Measurements from ENCODE around the gene RAB3B. TPM values are rescaled to one million over a fixed set of nuclear protein-coding genes. Genes with fewer than 3 reads are reported as not detected.

Gene RAB3B
- total and polyA plus RNA-seq, 2 experiments from 2014 or later = 9.7 to 24.7 TPM

GRCh38 chr1:51963592-51964308, 26.8 kb downstream of the RAB3B start:
- Histone ChIP-seq H3K9me2 (replicated peaks; ENCODE audit: insufficient read depth) (no peaks in the 10 kb centered on the region), H3K27me3 (no peaks in the 10 kb centered on the region), H3K36me3 (replicated peaks; ENCODE audit: insufficient read depth, low read depth) (no peaks in the 10 kb centered on the region), H3K4me3 (no peak overlapping the region), H3K4me1 (ENCODE audit: insufficient read depth) (peaks cover 8% of the 10 kb centered on the region), H3K4me2 (no peak overlapping the region), H3K27ac (no peak overlapping the region), H3K79me2 (peaks cover 2% of the 10 kb centered on the region), H3K9me3 (ENCODE audit: low read depth) (no peaks in the 10 kb centered on the region), H2AFZ (no peak overlapping the region), H4K20me1 (ENCODE audit: insufficient read depth, poor library complexity, severe bottlenecking) (no peaks in the 10 kb centered on the region)
- TF ChIP-seq EZH2 (IDR thresholded peaks at IDR 0.05; ENCODE audit: borderline replicate concordance) (no peak), CTCF (IDR thresholded peaks at IDR 0.05; ENCODE audit: poor library complexity) (no peak), EZH2phosphoT487 (IDR thresholded peaks at IDR 0.05; ENCODE audit: low read depth, severe bottlenecking, unreplicated experiment) (no peak)
- 80% methylated on average over 4 of the region's 4 CpGs for WGBS (ENCODE audit: low lambda C conversion rate, missing lambda C conversion rate)
- no peak for DNase-seq (ENCODE audit: low spot score)

GRCh38 chr1:51962486-51963356, 27.8 kb downstream of the RAB3B start:
- Histone ChIP-seq H3K4me3 (no peak overlapping the region), H3K4me1 (ENCODE audit: insufficient read depth) (peaks cover 4% of the 10 kb centered on the region), H3K27ac (no peak overlapping the region), H4K20me1 (ENCODE audit: insufficient read depth, poor library complexity, severe bottlenecking) (no peaks in the 10 kb centered on the region), H3K4me2 (no peak overlapping the region), H3K79me2 (peaks cover 2% of the 10 kb centered on the region), H3K27me3 (no peaks in the 10 kb centered on the region), H3K36me3 (replicated peaks; ENCODE audit: insufficient read depth, low read depth) (no peaks in the 10 kb centered on the region), H3K9me2 (replicated peaks; ENCODE audit: insufficient read depth) (no peaks in the 10 kb centered on the region), H3K9me3 (ENCODE audit: low read depth) (no peaks in the 10 kb centered on the region), H2AFZ (no peak overlapping the region)
- 85% methylated on average over 4 of the region's 4 CpGs for WGBS (ENCODE audit: low lambda C conversion rate, missing lambda C conversion rate)
- no peak for DNase-seq (ENCODE audit: low spot score)
- TF ChIP-seq EZH2 (IDR thresholded peaks at IDR 0.05; ENCODE audit: borderline replicate concordance) = no peak
- no peak for TF ChIP-seq CTCF (IDR thresholded peaks at IDR 0.05; ENCODE audit: poor library complexity)
- no peak for TF ChIP-seq EZH2phosphoT487 (IDR thresholded peaks at IDR 0.05; ENCODE audit: low read depth, severe bottlenecking, unreplicated experiment)

GRCh38 chr1:51961954-51962353, 28.5 kb downstream of the RAB3B start:
- H3K4me2 ChIP-seq = no peak overlapping the region
- no peak overlapping the region for H3K27ac ChIP-seq
- H3K27me3 ChIP-seq = no peaks in the 10 kb centered on the region
- H3K4me3 ChIP-seq = no peak overlapping the region
- H3K4me1 ChIP-seq (ENCODE audit: insufficient read depth) = peaks cover 11% of the 10 kb centered on the region
- no peak overlapping the region for H2AFZ ChIP-seq
- TF ChIP-seq CTCF (IDR thresholded peaks at IDR 0.05; ENCODE audit: poor library complexity) = no peak
- no peak for TF ChIP-seq EZH2phosphoT487 (IDR thresholded peaks at IDR 0.05; ENCODE audit: low read depth, severe bottlenecking, unreplicated experiment)
- TF ChIP-seq EZH2 (IDR thresholded peaks at IDR 0.05; ENCODE audit: borderline replicate concordance) = no peak
- no peaks in the 10 kb centered on the region for H3K9me2 ChIP-seq (replicated peaks; ENCODE audit: insufficient read depth)
- H3K9me3 ChIP-seq (ENCODE audit: low read depth) = no peaks in the 10 kb centered on the region
- H3K79me2 ChIP-seq = no peaks in the 10 kb centered on the region
- no peaks in the 10 kb centered on the region for H3K36me3 ChIP-seq (replicated peaks; ENCODE audit: insufficient read depth, low read depth)
- 88% methylated on average over 2 of the region's 2 CpGs for WGBS (ENCODE audit: low lambda C conversion rate, missing lambda C conversion rate)
- no peak for DNase-seq (ENCODE audit: low spot score)
- H4K20me1 ChIP-seq (ENCODE audit: insufficient read depth, poor library complexity, severe bottlenecking) = no peaks in the 10 kb centered on the region
